ENCODE measurements around the gene INAFM2. TPM values are rescaled to one million over a fixed set of nuclear protein-coding genes. Genes with fewer than 3 reads are reported as not detected.

INAFM2 gene
- total and polyA plus RNA-seq, 10 donors: 7.4 to 29.6 (median 18.7) TPM

- Histone ChIP-seq H3K4me3 (no peak overlapping the region), H3K36me3 (peaks cover 0 to 5% (median 0%) of the 10 kb centered on the region in 6 donors), H3K27ac (peak overlapping the region in 1 of 8 donors; percentile 98), H3K9me3 (no peaks in the 10 kb centered on the region), H3K27me3 (replicated peaks in 1 of 7) (no peaks in the 10 kb centered on the region), H3K4me1 (peaks cover 13 to 77% (median 55%) of the 10 kb centered on the region in 6 donors)
- intact Hi-C loops (cut with DNase I; ENCODE audit: low total_unique reads): no loop called here
- peak in 1 of 3 donors; percentile 31 for TF ChIP-seq POLR2AphosphoS5 (IDR thresholded peaks at IDR 0.05)
- peak; percentile 61 to 90 (median 75) for TF ChIP-seq CTCF (IDR thresholded peaks at IDR 0.05 in 8 of 11, conservative IDR thresholded peaks at IDR 0.05 in 3 of 11)
- no peak for TF ChIP-seq POLR2A (IDR thresholded peaks at IDR 0.05)
- 21 to 40% (median 28%) methylated on average over 4 of the region's 4 CpGs for WGBS, 5 donors
- DNase-seq: peak; percentile 91
Measured at GRCh38 chr15:40310001-40310959, 13.2 kb upstream of the INAFM2 start.

- Histone ChIP-seq H3K4me1 (peaks cover 13 to 70% (median 48%) of the 10 kb centered on the region in 6 donors), H3K36me3 (no peaks in the 10 kb centered on the region), H3K9me3 (no peaks in the 10 kb centered on the region), H3K27ac (no peak overlapping the region), H3K4me3 (no peak overlapping the region), H3K27me3 (replicated peaks in 1 of 7) (no peaks in the 10 kb centered on the region)
- DNase-seq: peak; percentile 69
- intact Hi-C loops (cut with DNase I; ENCODE audit: low total_unique reads): no loop called here
- TF ChIP-seq POLR2A (IDR thresholded peaks at IDR 0.05) (no peak), CTCF (IDR thresholded peaks at IDR 0.05 in 8 of 11, conservative IDR thresholded peaks at IDR 0.05 in 3 of 11) (no peak), POLR2AphosphoS5 (IDR thresholded peaks at IDR 0.05) (no peak)
- 67 to 84% (median 75%) methylated on average over 3 of the region's 3 CpGs for WGBS, 5 donors
Measured at GRCh38 chr15:40310993-40311392, 12.5 kb upstream of the INAFM2 start.

- Histone ChIP-seq H3K36me3 (no peaks in the 10 kb centered on the region), H3K27me3 (replicated peaks in 1 of 7) (no peaks in the 10 kb centered on the region), H3K9me3 (no peaks in the 10 kb centered on the region), H3K27ac (no peak overlapping the region), H3K4me3 (no peak overlapping the region), H3K4me1 (peaks cover 13 to 65% (median 39%) of the 10 kb centered on the region in 6 donors)
- TF ChIP-seq POLR2A (IDR thresholded peaks at IDR 0.05) (no peak), POLR2AphosphoS5 (IDR thresholded peaks at IDR 0.05) (no peak), CTCF (IDR thresholded peaks at IDR 0.05 in 8 of 11, conservative IDR thresholded peaks at IDR 0.05 in 3 of 11) (no peak)
- DNase-seq: peak; percentile 32
- intact Hi-C loops (cut with DNase I; ENCODE audit: low total_unique reads): no loop called here
- 86 to 94% (median 93%) methylated on average over 8 to 10 of the region's 10 CpGs for WGBS, 5 donors
Measured at GRCh38 chr15:40312370-40313158, 10.9 kb upstream of the INAFM2 start.
